Ovary (tissue), 3 donors: ENCODE results near the gene TMEM35A.

Experiments
- CTCF ChIP-seq, 3 donors: fragments of 450-650 bp in 2 of 3; fragments of 200-600 bp in 1 of 3; IDR thresholded peaks; one replicate each; pipeline versions ENCODE4 v1.5.1 to v1.8.0; 2016 to 2022; ENCODE audit warnings: antibody characterized with exemption in 3 of 3, mild to moderate bottlenecking in 1 of 3
- POLR2A ChIP-seq: fragments of 450-650 bp; IDR thresholded peaks from one replicate; pipeline ENCODE4 v1.6.1; 2017; ENCODE audit warnings: antibody characterized with exemption, mild to moderate bottlenecking, moderate library complexity
- donor health status: DM: no; HTN: no; CAD: no.

GRCh38 chrX:101080326-101081124 is 1.8 kb downstream of the TMEM35A start:
- TF ChIP-seq CTCF (IDR thresholded peaks at IDR 0.05), result no peak
- TF ChIP-seq POLR2A, result no peak
